ENCODE data around the gene PCDHGA11. TPM values are rescaled to one million over a fixed set of nuclear protein-coding genes. Genes with fewer than 3 reads are reported as not detected.

PCDHGA11 gene
- polyA plus RNA-seq (2013), result 7.0 TPM in 2 replicates

DNA sequence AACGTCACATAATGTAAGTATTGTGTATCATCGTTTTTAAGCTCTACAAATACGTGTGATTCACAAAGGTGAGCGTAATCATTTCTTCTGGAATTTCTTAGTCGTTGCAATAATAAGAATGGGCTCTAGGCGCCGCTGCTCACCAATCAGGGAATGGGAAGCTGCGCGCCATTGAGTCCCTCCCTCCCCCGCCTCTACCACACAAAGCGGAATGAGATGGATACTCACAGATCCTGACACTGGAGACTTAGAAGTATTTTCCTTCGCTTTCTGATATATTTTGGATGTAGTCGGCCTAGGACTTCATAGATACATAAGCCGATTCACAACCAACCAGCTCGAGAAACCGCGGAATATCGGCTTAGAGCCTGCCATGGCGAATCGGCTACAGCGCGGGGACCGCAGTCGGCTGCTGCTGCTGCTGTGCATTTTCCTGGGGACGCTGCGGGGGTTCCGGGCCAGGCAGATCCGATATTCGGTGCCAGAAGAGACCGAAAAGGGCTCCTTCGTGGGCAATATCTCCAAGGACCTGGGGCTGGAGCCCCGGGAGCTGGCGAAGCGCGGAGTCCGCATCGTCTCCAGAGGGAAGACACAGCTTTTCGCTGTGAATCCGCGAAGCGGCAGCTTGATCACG lies at the start of gene PCDHGA11:
TSS of gene PCDHGA11 (plus strand) at position 197 of the 634 bp plus-strand sequence. CDS start at position 374, 177 bp downstream.
- Histone ChIP-seq H4K91ac (ENCODE audit: low read depth, low read length) (no peak within 1 kb of the TSS), H2AFZ (ENCODE audit: insufficient read depth, low read length, poor library complexity) (peak within 1 kb of the TSS; percentile 42), H3K18ac (ENCODE audit: low read length) (peak within 1 kb of the TSS; percentile 39), H2AK5ac (ENCODE audit: low read length) (no peak within 1 kb of the TSS), H3K9ac (ENCODE audit: low read length) (no peak within 1 kb of the TSS), H3K79me2 (ENCODE audit: control insufficient read depth, insufficient read depth, low read length, poor library complexity) (no peaks in the 10 kb centered on the region), H4K8ac (ENCODE audit: low read depth, low read length) (no peak within 1 kb of the TSS), H3K4me1 (ENCODE audit: control insufficient read depth in 1 of 2, insufficient read depth in 2 of 2, low read length in 2 of 2) (peaks cover 2 to 5% of the 10 kb centered on the region in 2 experiments), H3K27me3 (ENCODE audit: insufficient read depth, low read length) (no peaks in the 10 kb centered on the region), H2BK5ac (ENCODE audit: low read depth, low read length, poor library complexity) (no peak within 1 kb of the TSS), H3K79me1 (ENCODE audit: low read length) (peaks cover 5% of the 10 kb centered on the region), H3K36me3 (ENCODE audit: control insufficient read depth in 1 of 2, insufficient read depth in 2 of 2, low read length in 2 of 2) (peaks cover 37 to 38% of the 10 kb centered on the region in 2 experiments), H3K4ac (ENCODE audit: low read depth, low read length) (no peak within 1 kb of the TSS), H3K9me3 (ENCODE audit: insufficient read depth, low read depth, low read length) (peaks cover 39% of the 10 kb centered on the region), H3K4me2 (ENCODE audit: low read length) (no peak within 1 kb of the TSS), H4K12ac (ENCODE audit: low read depth, low read length) (no peak within 1 kb of the TSS), H3K23ac (ENCODE audit: low read length) (no peak within 1 kb of the TSS), H2BK120ac (ENCODE audit: insufficient read depth, low read length, poor library complexity) (no peak within 1 kb of the TSS), H3K27ac (ENCODE audit: low read depth, low read length) (no peak within 1 kb of the TSS), H3K4me3 (ENCODE audit: low read depth, low read length) (no peak within 1 kb of the TSS), H3K14ac (ENCODE audit: low read length) (no peak within 1 kb of the TSS), H2BK12ac (ENCODE audit: low read length) (no peak within 1 kb of the TSS)
- DNase-seq, result peak; percentile 55 to 88
- no CpG with 5 or more reads among the region's 42 CpGs for WGBS (ENCODE audit: extremely low coverage, insufficient coverage, insufficient read length)

DNA sequence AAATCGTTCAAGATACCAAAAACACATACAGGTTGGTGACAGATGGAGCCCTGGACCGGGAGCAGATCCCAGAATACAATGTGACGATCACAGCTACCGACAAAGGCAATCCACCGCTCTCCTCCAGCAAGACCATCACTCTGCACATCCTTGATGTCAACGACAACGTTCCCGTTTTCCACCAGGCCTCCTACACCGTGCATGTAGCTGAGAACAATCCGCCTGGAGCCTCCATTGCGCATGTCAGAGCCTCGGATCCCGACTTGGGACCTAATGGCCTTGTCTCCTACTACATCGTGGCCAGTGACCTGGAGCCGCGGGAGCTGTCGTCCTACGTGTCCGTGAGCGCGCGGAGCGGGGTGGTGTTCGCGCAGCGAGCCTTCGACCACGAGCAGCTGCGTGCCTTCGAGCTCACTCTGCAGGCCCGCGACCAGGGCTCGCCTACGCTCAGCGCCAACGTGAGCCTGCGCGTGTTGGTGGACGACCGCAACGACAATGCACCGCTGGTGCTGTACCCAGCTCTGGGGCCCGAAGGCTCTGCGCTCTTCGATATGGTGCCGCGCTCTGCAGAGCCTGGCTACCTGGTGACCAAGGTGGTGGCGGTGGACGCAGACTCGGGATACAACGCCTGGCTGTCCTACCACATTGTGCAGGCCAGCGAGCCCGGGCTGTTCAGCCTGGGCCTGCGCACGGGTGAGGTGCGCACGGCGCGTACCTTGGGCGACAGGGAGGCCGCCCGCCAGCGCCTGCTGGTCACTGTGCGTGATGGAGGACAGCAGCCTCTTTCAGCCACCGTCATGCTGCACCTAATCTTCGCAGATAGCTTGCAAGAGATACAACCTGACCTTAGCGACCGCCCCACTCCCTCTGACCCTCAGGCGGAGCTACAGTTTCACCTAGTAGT lies 49.0 kb upstream of the PCDHGA11 start:
- Histone ChIP-seq H3K36me3 (ENCODE audit: control insufficient read depth in 1 of 2, insufficient read depth in 2 of 2, low read length in 2 of 2) (peaks cover 2 to 3% of the 10 kb centered on the region in 2 experiments), H3K79me1 (ENCODE audit: low read length) (no peaks in the 10 kb centered on the region)
- no peak for DNase-seq

DNA sequence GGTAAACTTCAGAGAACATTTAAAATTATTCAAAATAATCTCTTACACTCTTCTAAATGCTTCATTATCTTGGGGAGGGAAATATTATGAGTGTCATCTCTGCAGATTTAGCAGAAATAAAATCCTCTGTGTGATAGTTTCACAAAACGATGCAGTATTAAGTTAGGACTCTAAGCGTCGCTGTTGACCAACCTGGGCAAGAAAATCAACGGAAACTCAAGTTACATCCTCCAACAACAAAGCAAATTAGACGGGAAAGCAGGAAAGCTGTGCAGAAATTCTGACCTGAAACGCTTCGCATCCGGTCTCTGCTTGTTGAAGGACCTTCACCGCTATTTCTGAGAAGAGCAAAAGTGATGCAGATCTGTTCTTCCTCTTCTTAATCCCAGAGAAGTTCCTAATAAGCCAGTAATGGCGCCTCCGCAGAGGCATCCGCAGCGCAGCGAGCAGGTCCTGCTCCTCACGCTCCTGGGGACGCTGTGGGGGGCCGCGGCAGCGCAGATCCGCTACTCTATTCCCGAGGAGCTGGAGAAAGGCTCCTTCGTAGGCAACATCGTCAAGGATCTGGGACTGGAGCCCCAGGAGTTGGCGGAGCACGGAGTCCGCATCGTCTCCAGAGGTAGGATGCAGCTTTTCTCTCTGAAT lies 47.1 kb upstream of the PCDHGA11 start, which contains the start of gene PCDHGA6:
TSS of gene PCDHGA6 (plus strand) at position 219 of the 645 bp plus-strand sequence. CDS start at position 412, 193 bp downstream.
- Histone ChIP-seq H3K9ac (ENCODE audit: low read length) (no peak within 1 kb of the TSS), H4K91ac (ENCODE audit: low read depth, low read length) (no peak within 1 kb of the TSS), H3K79me1 (ENCODE audit: low read length) (no peaks in the 10 kb centered on the region), H3K9me3 (ENCODE audit: insufficient read depth, low read depth, low read length) (peaks cover 36% of the 10 kb centered on the region), H2BK12ac (ENCODE audit: low read length) (no peak within 1 kb of the TSS), H3K14ac (ENCODE audit: low read length) (no peak within 1 kb of the TSS), H3K27me3 (ENCODE audit: insufficient read depth, low read length) (no peaks in the 10 kb centered on the region), H3K4me3 (ENCODE audit: low read depth, low read length) (peak within 1 kb of the TSS; percentile 3), H3K4ac (ENCODE audit: low read depth, low read length) (no peak within 1 kb of the TSS), H4K12ac (ENCODE audit: low read depth, low read length) (no peak within 1 kb of the TSS), H2BK5ac (ENCODE audit: low read depth, low read length, poor library complexity) (no peak within 1 kb of the TSS), H3K27ac (ENCODE audit: low read depth, low read length) (no peak within 1 kb of the TSS), H2AK5ac (ENCODE audit: low read length) (no peak within 1 kb of the TSS), H3K18ac (ENCODE audit: low read length) (no peak within 1 kb of the TSS), H3K79me2 (ENCODE audit: control insufficient read depth, insufficient read depth, low read length, poor library complexity) (no peaks in the 10 kb centered on the region), H3K23ac (ENCODE audit: low read length) (no peak within 1 kb of the TSS), H2AFZ (ENCODE audit: insufficient read depth, low read length, poor library complexity) (no peak within 1 kb of the TSS), H3K4me1 (ENCODE audit: control insufficient read depth in 1 of 2, insufficient read depth in 2 of 2, low read length in 2 of 2) (no peaks in the 10 kb centered on the region), H3K36me3 (ENCODE audit: control insufficient read depth in 1 of 2, insufficient read depth in 2 of 2, low read length in 2 of 2) (peaks cover 2 to 3% of the 10 kb centered on the region in 2 experiments), H4K8ac (ENCODE audit: low read depth, low read length) (no peak within 1 kb of the TSS), H3K4me2 (ENCODE audit: low read length) (no peak within 1 kb of the TSS), H2BK120ac (ENCODE audit: insufficient read depth, low read length, poor library complexity) (no peak within 1 kb of the TSS)
- DNase-seq, result peak in 1 of 2 donors; percentile 29
- WGBS (ENCODE audit: extremely low coverage, insufficient coverage, insufficient read length), result no CpG with 5 or more reads among the region's 27 CpGs

More for the DNA sequence above, 49.0 kb upstream of the PCDHGA11 start:
- peak overlapping the region; percentile 13 for H3K4me3 ChIP-seq (ENCODE audit: low read depth, low read length)
- no peak overlapping the region for H3K27ac ChIP-seq (ENCODE audit: low read depth, low read length)
- H3K14ac ChIP-seq (ENCODE audit: low read length), result no peak overlapping the region
- H2AFZ ChIP-seq (ENCODE audit: insufficient read depth, low read length, poor library complexity), result no peak overlapping the region
- no peak overlapping the region for H3K23ac ChIP-seq (ENCODE audit: low read length)
- H3K4me2 ChIP-seq (ENCODE audit: low read length), result no peak overlapping the region
- H3K27me3 ChIP-seq (ENCODE audit: insufficient read depth, low read length), result no peaks in the 10 kb centered on the region
- no CpG with 5 or more reads among the region's 69 CpGs for WGBS (ENCODE audit: extremely low coverage, insufficient coverage, insufficient read length)
- no peak overlapping the region for H3K18ac ChIP-seq (ENCODE audit: low read length)
- H3K9ac ChIP-seq (ENCODE audit: low read length), result no peak overlapping the region
- H2BK120ac ChIP-seq (ENCODE audit: insufficient read depth, low read length, poor library complexity), result no peak overlapping the region
- H4K91ac ChIP-seq (ENCODE audit: low read depth, low read length), result no peak overlapping the region
- no peak overlapping the region for H4K8ac ChIP-seq (ENCODE audit: low read depth, low read length)
- no peak overlapping the region for H4K12ac ChIP-seq (ENCODE audit: low read depth, low read length)
- H2BK5ac ChIP-seq (ENCODE audit: low read depth, low read length, poor library complexity), result no peak overlapping the region
- no peak overlapping the region for H2AK5ac ChIP-seq (ENCODE audit: low read length)
- H3K4ac ChIP-seq (ENCODE audit: low read depth, low read length), result no peak overlapping the region
- H3K79me2 ChIP-seq (ENCODE audit: control insufficient read depth, insufficient read depth, low read length, poor library complexity), result no peaks in the 10 kb centered on the region
- no peaks in the 10 kb centered on the region for H3K4me1 ChIP-seq (ENCODE audit: control insufficient read depth in 1 of 2, insufficient read depth in 2 of 2, low read length in 2 of 2)
- peaks cover 36% of the 10 kb centered on the region for H3K9me3 ChIP-seq (ENCODE audit: insufficient read depth, low read depth, low read length)
- no peak overlapping the region for H2BK12ac ChIP-seq (ENCODE audit: low read length)

DNA sequence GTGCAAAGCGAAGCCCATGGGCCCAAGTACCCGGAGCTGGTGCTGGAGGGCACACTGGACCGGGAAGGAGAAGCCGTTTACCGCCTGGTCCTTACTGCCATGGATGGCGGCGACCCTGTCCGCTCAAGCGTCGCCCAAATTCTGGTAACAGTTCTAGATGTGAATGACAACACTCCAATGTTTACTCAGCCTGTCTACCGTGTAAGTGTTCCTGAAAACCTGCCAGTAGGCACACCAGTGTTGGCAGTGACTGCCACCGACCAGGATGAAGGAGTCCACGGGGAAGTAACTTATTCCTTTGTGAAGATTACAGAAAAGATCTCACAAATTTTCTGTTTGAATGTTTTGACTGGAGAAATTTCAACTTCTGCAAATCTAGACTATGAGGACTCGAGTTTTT lies 46.2 kb upstream of the PCDHGA11 start:
- H3K23ac ChIP-seq (ENCODE audit: low read length), result no peak overlapping the region
- H3K14ac ChIP-seq (ENCODE audit: low read length), result no peak overlapping the region
- no CpG with 5 or more reads among the region's 14 CpGs for WGBS (ENCODE audit: extremely low coverage, insufficient coverage, insufficient read length)
- no peak overlapping the region for H2BK5ac ChIP-seq (ENCODE audit: low read depth, low read length, poor library complexity)
- H3K18ac ChIP-seq (ENCODE audit: low read length), result no peak overlapping the region
- H2AK5ac ChIP-seq (ENCODE audit: low read length), result no peak overlapping the region
- no peaks in the 10 kb centered on the region for H3K79me2 ChIP-seq (ENCODE audit: control insufficient read depth, insufficient read depth, low read length, poor library complexity)
- H2AFZ ChIP-seq (ENCODE audit: insufficient read depth, low read length, poor library complexity), result no peak overlapping the region
- no peak overlapping the region for H2BK12ac ChIP-seq (ENCODE audit: low read length)
- H3K4me1 ChIP-seq (ENCODE audit: control insufficient read depth in 1 of 2, insufficient read depth in 2 of 2, low read length in 2 of 2), result no peaks in the 10 kb centered on the region
- H3K27me3 ChIP-seq (ENCODE audit: insufficient read depth, low read length), result no peaks in the 10 kb centered on the region
- peaks cover 2 to 3% of the 10 kb centered on the region in 2 experiments for H3K36me3 ChIP-seq (ENCODE audit: control insufficient read depth in 1 of 2, insufficient read depth in 2 of 2, low read length in 2 of 2)
- no peak overlapping the region for H3K4me3 ChIP-seq (ENCODE audit: low read depth, low read length)
- DNase-seq, result no peak
- no peak overlapping the region for H3K4me2 ChIP-seq (ENCODE audit: low read length)
- peaks cover 36% of the 10 kb centered on the region for H3K9me3 ChIP-seq (ENCODE audit: insufficient read depth, low read depth, low read length)
- H4K12ac ChIP-seq (ENCODE audit: low read depth, low read length), result no peak overlapping the region
- H3K27ac ChIP-seq (ENCODE audit: low read depth, low read length), result no peak overlapping the region
- no peak overlapping the region for H4K91ac ChIP-seq (ENCODE audit: low read depth, low read length)
- no peak overlapping the region for H3K4ac ChIP-seq (ENCODE audit: low read depth, low read length)
- no peaks in the 10 kb centered on the region for H3K79me1 ChIP-seq (ENCODE audit: low read length)
- H2BK120ac ChIP-seq (ENCODE audit: insufficient read depth, low read length, poor library complexity), result no peak overlapping the region
- H4K8ac ChIP-seq (ENCODE audit: low read depth, low read length), result no peak overlapping the region
- no peak overlapping the region for H3K9ac ChIP-seq (ENCODE audit: low read length)
